ENCODE data around the gene CDKAL1. TPM values are rescaled to one million over a fixed set of nuclear protein-coding genes. Genes with fewer than 3 reads are reported as not detected.
"Not testable (repeated sequence)": the region's sequence is repeated elsewhere in the genome, so short reads cannot be mapped to it uniquely, and the experiment has no call there.

The CDKAL1 gene
- total RNA-seq, 1 experiment from 2014 or later = 13.8 TPM

DNA sequence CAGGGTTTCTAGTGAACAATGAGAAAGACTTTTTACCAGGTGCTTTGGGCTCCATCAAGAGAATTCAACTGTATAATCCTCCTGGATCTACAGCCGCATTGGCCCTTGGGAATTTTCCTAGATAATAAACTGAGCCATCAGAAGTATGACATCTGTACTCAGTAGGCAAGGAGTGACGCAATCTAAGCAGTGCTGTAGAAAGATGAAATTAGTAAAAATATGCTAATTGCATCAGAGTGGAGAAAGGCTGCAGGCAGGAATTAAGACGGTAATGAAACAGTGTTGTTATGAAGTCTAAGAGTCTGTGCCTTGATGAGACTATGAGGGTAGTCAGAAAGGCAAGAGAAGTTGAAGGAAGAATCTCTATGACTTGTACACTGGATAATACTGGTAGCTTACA is 551.4 kb downstream of the CDKAL1 start:
- CTCF ChIA-PET = no interaction called here
- Histone ChIP-seq H3K27ac (ENCODE audit: low read length) (no peak overlapping the region), H2AFZ (ENCODE audit: low read length) (no peak overlapping the region), H3F3A (ENCODE audit: low read length, unreplicated experiment) (no peaks in the 10 kb centered on the region), H3K9me3 (ENCODE audit: low read length) (no peaks in the 10 kb centered on the region), H3K4me2 (ENCODE audit: low read length) (no peak overlapping the region), H3K9me2 (replicated peaks; ENCODE audit: low read length) (no peaks in the 10 kb centered on the region), H3K9ac (ENCODE audit: low read length) (no peak overlapping the region), H3K4me1 (ENCODE audit: insufficient read depth, low read length) (no peaks in the 10 kb centered on the region), H3K4me3 (ENCODE audit: low read length) (no peak overlapping the region), H4K20me1 (ENCODE audit: low read length) (no peaks in the 10 kb centered on the region), H3K27me3 (ENCODE audit: low read length) (no peaks in the 10 kb centered on the region), H3K36me3 (ENCODE audit: low read depth, low read length) (no peaks in the 10 kb centered on the region), H3K79me2 (ENCODE audit: low read length) (no peaks in the 10 kb centered on the region)
- no peak for ATAC-seq
- POLR2A ChIA-PET (ENCODE audit: unreplicated experiment) = no interaction called here
- TF ChIP-seq EZH2 (IDR thresholded peaks at IDR 0.05; ENCODE audit: low read length, unreplicated experiment) (no peak), EZH2phosphoT487 (IDR thresholded peaks at IDR 0.05; ENCODE audit: borderline replicate concordance, low read length) (no peak)
- TF ChIP-seq, protein P1, sequence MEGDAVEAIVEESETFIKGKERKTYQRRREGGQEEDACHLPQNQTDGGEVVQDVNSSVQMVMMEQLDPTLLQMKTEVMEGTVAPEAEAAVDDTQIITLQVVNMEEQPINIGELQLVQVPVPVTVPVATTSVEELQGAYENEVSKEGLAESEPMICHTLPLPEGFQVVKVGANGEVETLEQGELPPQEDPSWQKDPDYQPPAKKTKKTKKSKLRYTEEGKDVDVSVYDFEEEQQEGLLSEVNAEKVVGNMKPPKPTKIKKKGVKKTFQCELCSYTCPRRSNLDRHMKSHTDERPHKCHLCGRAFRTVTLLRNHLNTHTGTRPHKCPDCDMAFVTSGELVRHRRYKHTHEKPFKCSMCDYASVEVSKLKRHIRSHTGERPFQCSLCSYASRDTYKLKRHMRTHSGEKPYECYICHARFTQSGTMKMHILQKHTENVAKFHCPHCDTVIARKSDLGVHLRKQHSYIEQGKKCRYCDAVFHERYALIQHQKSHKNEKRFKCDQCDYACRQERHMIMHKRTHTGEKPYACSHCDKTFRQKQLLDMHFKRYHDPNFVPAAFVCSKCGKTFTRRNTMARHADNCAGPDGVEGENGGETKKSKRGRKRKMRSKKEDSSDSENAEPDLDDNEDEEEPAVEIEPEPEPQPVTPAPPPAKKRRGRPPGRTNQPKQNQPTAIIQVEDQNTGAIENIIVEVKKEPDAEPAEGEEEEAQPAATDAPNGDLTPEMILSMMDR (conservative IDR thresholded peaks at IDR 0.05; ENCODE audit: low read depth, low read length) = no peak
- intact Hi-C loops (cut with micrococcal nuclease) = no loop called here
- no peak for DNase-seq
- BruUV-seq (replicated peaks) = no TSS peak

DNA sequence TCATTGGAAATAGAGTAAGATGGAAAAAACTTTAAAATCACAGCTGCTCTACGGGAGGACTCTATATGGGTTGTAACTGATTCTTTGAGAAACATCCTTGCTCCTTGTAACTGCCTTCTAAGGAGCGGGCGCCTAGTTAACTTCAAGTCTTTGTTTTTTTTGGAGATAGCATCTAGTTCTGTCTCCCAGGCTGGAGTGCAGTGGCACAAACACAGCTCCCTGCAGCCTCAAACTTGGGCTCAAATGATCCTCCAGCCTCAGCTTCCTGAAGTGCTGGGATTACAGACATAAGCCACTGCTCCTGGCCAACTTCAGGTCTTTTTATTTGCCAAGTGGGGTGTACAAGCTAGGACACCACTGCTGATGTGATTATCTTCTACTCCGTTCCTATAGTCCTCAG is 552.9 kb downstream of the CDKAL1 start:
- POLR2A ChIA-PET (ENCODE audit: unreplicated experiment) = interaction anchor here (0.7 kb wide), 1 partner anchor 23 kb away, joined by 3 read pairs; no protein-coding TSS in a partner anchor
- no peaks in the 10 kb centered on the region for H3K36me3 ChIP-seq (ENCODE audit: low read depth, low read length)
- TF ChIP-seq EZH2phosphoT487 (IDR thresholded peaks at IDR 0.05; ENCODE audit: borderline replicate concordance, low read length) (no peak), EZH2 (IDR thresholded peaks at IDR 0.05; ENCODE audit: low read length, unreplicated experiment) (no peak)
- TF ChIP-seq, protein P1 (conservative IDR thresholded peaks at IDR 0.05; ENCODE audit: low read depth, low read length) = no peak

DNA sequence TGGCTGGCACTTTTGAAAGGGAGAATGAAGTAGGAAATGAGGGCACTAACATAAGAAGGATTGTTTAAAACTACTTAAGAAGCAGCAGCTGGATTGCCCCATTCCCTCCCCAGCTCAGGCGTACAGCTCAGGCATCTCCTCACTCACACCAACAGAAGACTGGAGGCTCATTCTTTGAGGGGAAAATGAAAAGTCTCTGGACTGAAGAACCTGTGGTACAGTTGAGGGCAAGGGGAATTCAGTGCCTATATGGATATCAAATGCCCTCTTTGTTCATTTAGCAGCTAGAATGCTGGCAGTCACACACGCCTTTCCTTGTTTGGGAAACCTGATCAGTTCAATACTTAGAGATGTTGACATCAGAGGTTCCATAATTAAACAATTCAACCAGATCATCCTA is 557.2 kb downstream of the CDKAL1 start:
- ChIA-PET CTCF (no interaction called here), POLR2A (ENCODE audit: unreplicated experiment) (no interaction called here)
- Histone ChIP-seq H3K27ac (ENCODE audit: low read length) (no peak overlapping the region), H2AFZ (ENCODE audit: low read length) (no peak overlapping the region), H3K4me1 (ENCODE audit: insufficient read depth, low read length) (no peaks in the 10 kb centered on the region), H3K4me3 (ENCODE audit: low read length) (no peak overlapping the region), H4K20me1 (ENCODE audit: low read length) (no peaks in the 10 kb centered on the region), H3K4me2 (ENCODE audit: low read length) (no peak overlapping the region), H3K79me2 (ENCODE audit: low read length) (no peaks in the 10 kb centered on the region), H3K9ac (ENCODE audit: low read length) (no peak overlapping the region), H3K9me2 (replicated peaks; ENCODE audit: low read length) (no peaks in the 10 kb centered on the region), H3K9me3 (ENCODE audit: low read length) (no peaks in the 10 kb centered on the region), H3K36me3 (ENCODE audit: low read depth, low read length) (no peaks in the 10 kb centered on the region), H3F3A (ENCODE audit: low read length, unreplicated experiment) (no peaks in the 10 kb centered on the region), H3K27me3 (ENCODE audit: low read length) (no peaks in the 10 kb centered on the region)
- ATAC-seq = no peak
- TF ChIP-seq EZH2 (IDR thresholded peaks at IDR 0.05; ENCODE audit: low read length, unreplicated experiment) = no peak
- TF ChIP-seq, protein P1 (conservative IDR thresholded peaks at IDR 0.05; ENCODE audit: low read depth, low read length) = no peak
- no TSS peak for BruUV-seq (replicated peaks)
- DNase-seq = no peak
- intact Hi-C loops (cut with micrococcal nuclease) = no loop called here

More for the DNA sequence above, 552.9 kb downstream of the CDKAL1 start:
- no peak overlapping the region for H3K27ac ChIP-seq (ENCODE audit: low read length)
- no peaks in the 10 kb centered on the region for H3F3A ChIP-seq (ENCODE audit: low read length, unreplicated experiment)
- BruUV-seq (replicated peaks) = no TSS peak
- H3K79me2 ChIP-seq (ENCODE audit: low read length) = no peaks in the 10 kb centered on the region
- H3K9me3 ChIP-seq (ENCODE audit: low read length) = no peaks in the 10 kb centered on the region
- H3K27me3 ChIP-seq (ENCODE audit: low read length) = no peaks in the 10 kb centered on the region
- ATAC-seq (no peak), DNase-seq (no peak)
- no peak overlapping the region for H3K9ac ChIP-seq (ENCODE audit: low read length)
- no peaks in the 10 kb centered on the region for H3K4me1 ChIP-seq (ENCODE audit: insufficient read depth, low read length)
- CTCF ChIA-PET = no interaction called here
- no peak overlapping the region for H3K4me3 ChIP-seq (ENCODE audit: low read length)
- H3K4me2 ChIP-seq (ENCODE audit: low read length) = no peak overlapping the region
- no peaks in the 10 kb centered on the region for H3K9me2 ChIP-seq (replicated peaks; ENCODE audit: low read length)
- intact Hi-C loops (cut with micrococcal nuclease) = no loop called here
- no peaks in the 10 kb centered on the region for H4K20me1 ChIP-seq (ENCODE audit: low read length)
- no peak overlapping the region for H2AFZ ChIP-seq (ENCODE audit: low read length)

DNA sequence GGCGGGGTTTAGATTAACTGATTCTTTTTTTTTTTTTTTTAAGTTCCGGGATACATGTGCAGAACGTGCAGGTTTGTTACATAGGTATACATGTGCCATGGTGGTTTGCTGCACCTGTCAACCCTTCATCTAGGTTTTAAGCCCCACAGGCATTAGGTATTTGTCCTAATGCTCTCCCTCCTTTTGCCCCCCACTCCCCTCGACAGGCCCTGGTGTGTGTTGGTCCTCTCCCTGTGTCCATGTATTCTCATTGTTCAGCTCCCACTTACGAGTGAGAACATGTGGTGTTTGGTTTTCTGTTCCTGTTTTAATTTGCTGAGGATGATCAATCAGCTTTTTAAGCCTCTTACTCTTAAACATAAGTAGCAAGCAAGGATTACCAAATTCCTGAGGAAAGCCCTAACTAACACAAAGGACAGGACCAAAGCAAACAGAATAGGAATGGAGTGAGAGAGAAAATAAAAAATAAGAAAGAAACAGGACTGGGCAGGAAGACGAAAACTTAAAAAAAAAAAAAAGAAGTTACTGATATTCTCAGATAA is 558.0 kb downstream of the CDKAL1 start:
- ATAC-seq; BruUV-seq (replicated peaks); H3F3A ChIP-seq (ENCODE audit: low read length, unreplicated experiment); H2AFZ ChIP-seq (ENCODE audit: low read length); H3K9me2 ChIP-seq (replicated peaks; ENCODE audit: low read length); H3K4me1 ChIP-seq (ENCODE audit: insufficient read depth, low read length); H4K20me1 ChIP-seq (ENCODE audit: low read length); H3K27ac ChIP-seq (ENCODE audit: low read length); POLR2A ChIA-PET (ENCODE audit: unreplicated experiment); CTCF ChIA-PET; H3K4me2 ChIP-seq (ENCODE audit: low read length); H3K4me3 ChIP-seq (ENCODE audit: low read length); H3K36me3 ChIP-seq (ENCODE audit: low read depth, low read length); intact Hi-C loops (cut with micrococcal nuclease); H3K9me3 ChIP-seq (ENCODE audit: low read length); H3K79me2 ChIP-seq (ENCODE audit: low read length); H3K27me3 ChIP-seq (ENCODE audit: low read length); DNase-seq; H3K9ac ChIP-seq (ENCODE audit: low read length): not testable (repeated sequence)
